Urinary bladder (tissue), 4 donors: ENCODE data around the gene NKX6-2. TPM values are rescaled to one million over a fixed set of nuclear protein-coding genes. Genes with fewer than 3 reads are reported as not detected.

Experiments used
- DNase-seq: peaks from one replicate; pipeline ENCODE4 v3.0.0-alpha.2; 2015; ENCODE audit errors: extremely low spot score
- H3K27ac ChIP-seq: one replicate; pipeline ENCODE4 v1.5.1; 2013; ENCODE audit warnings: low read depth, mild to moderate bottlenecking, moderate library complexity
- H3K36me3 ChIP-seq: one replicate; pipeline ENCODE4 v1.6.1; 2013; ENCODE audit warnings: mild to moderate bottlenecking, moderate library complexity; ENCODE audit not compliant: insufficient read depth
- H3K4me1 ChIP-seq: one replicate; pipeline ENCODE4 v1.6.1; 2013; ENCODE audit warnings: mild to moderate bottlenecking, moderate library complexity; ENCODE audit not compliant: insufficient read depth
- H3K4me3 ChIP-seq: one replicate; pipeline ENCODE4 v1.5.1; 2013; ENCODE audit warnings: low read depth, low read length
- WGBS: extraction: QIAGEN DNeasy Blood & Tissue Kit; methylation state at CpG from one replicate; pipeline ENCODE4 v1.1.7; 2013; 5-methylcytosine and 5-hydroxymethylcytosine counted together
- polyA plus RNA-seq: library from polyadenylated mRNA; stranded (reverse); fragments of 200-250 nt; gene quantifications from one replicate; pipeline ENCODE4 v1.2.3, GENCODE V29; 2013
- total RNA-seq: library from RNA; depleted of rRNA; stranded (reverse); fragments of >200 nt; gene quantifications from one replicate; pipeline ENCODE4 v1.2.3, GENCODE V29; 2014
- donor health status: healthy with polysubstance abuse.
- donor health status: healthy.

The NKX6-2 gene
- total and polyA plus RNA-seq, 2 donors = 0.23 TPM; not detected in 1

- no peaks in the 10 kb centered on the region for H3K4me1 ChIP-seq
- peaks cover 2% of the 10 kb centered on the region for H3K36me3 ChIP-seq
Measured at GRCh38 chr10:132757171-132757570, 28.8 kb downstream of the NKX6-2 start.

DNA sequence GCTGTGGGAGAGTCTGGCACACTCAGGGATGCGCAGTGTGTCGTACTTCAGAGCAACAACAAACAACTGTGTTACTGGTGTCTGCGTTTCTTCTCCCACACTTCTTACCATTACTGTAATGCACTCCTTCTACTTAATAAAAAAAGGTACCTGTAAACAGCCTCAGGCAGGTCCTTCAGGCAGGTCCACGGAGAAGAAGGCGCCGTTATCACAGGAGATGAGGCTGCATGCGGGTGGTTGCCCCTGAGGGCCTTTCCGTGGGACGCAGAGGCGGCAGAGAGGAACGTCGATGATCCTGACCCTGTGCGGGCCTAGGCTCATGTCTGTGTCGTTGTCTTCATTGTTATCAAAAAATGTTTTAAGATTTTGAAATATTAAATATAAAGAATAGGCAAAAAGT is 29.4 kb downstream of the NKX6-2 start:
- 96% methylated on average over 14 of the region's 14 CpGs for WGBS
- Histone ChIP-seq H3K27ac (no peak overlapping the region), H3K4me3 (no peak overlapping the region), H3K36me3 (peaks cover 2% of the 10 kb centered on the region), H3K4me1 (no peaks in the 10 kb centered on the region)
- no peak for DNase-seq

More at GRCh38 chr10:132757171-132757570, 28.8 kb downstream of the NKX6-2 start:
- 97% methylated on average over 27 of the region's 27 CpGs for WGBS
- Histone ChIP-seq H3K4me3 (no peak overlapping the region), H3K27ac (no peak overlapping the region)
- no peak for DNase-seq

DNA sequence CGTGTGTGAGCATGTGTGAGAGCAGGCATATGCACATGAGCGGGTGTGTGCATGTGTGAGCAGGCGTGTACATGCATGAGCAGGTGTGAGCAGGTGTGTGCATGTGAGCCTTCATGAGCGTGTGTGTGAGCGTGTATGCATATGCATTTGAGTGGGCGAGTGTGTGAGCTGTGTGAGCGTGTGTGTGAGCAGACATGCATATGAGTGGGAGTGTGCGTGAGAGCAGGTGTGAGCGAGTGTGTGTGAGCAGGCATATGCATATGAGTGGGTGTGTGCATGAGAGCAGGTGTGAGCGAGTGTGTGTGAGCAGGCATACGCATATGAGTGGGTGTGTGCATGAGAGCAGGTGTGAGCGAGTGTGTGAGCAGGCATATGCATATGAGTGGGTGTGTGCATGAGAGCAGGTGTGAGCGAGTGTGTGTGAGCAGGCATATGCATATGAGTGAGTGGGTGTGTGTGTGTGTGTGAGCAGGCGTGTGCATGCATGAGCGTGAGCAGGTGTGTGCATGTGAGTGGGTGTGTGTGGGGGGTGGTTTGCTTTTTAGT is 30.7 kb downstream of the NKX6-2 start:
- no peaks in the 10 kb centered on the region for H3K36me3 ChIP-seq
- no peak overlapping the region for H3K27ac ChIP-seq
- no peaks in the 10 kb centered on the region for H3K4me1 ChIP-seq
- 98% methylated on average over 15 of the region's 15 CpGs for WGBS
- no peak overlapping the region for H3K4me3 ChIP-seq
- no peak for DNase-seq

DNA sequence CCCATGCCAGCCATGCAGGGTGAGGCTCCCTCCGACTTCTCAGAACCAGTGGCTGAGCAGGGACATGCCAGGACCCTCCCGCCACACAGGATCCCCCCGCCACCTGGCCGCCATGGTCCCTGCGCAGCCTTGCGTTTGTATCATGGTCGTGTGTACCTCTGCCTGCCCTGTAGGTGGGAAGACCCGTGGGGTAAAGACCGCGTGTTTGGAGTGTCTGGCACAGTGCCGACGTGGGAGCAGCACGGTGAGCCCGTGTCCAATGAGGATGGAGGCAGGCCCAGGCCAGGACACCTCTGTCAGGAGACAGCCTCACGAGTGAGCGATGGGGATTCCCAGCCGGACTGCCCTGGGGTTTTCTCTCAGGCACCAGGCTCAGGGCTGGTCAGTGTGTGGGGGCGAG is 31.9 kb downstream of the NKX6-2 start:
- no peaks in the 10 kb centered on the region for H3K36me3 ChIP-seq
- no peak overlapping the region for H3K4me3 ChIP-seq
- H3K27ac ChIP-seq = no peak overlapping the region
- H3K4me1 ChIP-seq = no peaks in the 10 kb centered on the region
- DNase-seq = no peak
- 95% methylated on average over 18 of the region's 18 CpGs for WGBS

DNA sequence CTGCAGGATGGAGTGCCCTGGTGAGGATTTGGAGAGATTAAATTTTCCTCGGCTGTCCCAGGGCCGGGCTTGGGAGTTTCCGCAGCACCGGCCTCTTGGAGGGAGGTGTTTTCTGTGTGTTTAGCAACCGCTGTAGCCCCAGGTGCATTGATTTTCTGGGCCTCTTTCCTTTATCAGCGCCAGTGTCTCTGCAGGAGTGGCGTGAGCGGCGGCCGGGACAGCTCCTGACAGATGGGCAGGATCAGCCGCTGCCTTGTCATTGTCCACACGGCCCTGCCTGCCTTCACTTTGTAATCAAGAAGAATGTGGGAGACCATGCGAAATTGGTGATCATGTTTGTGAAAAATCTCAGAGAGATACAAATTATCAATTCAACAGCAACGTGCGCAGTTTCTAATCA is 32.4 kb downstream of the NKX6-2 start:
- Histone ChIP-seq H3K27ac (no peak overlapping the region), H3K4me3 (no peak overlapping the region), H3K36me3 (no peaks in the 10 kb centered on the region), H3K4me1 (no peaks in the 10 kb centered on the region)
- DNase-seq = no peak
- 86% methylated on average over 15 of the region's 15 CpGs for WGBS

DNA sequence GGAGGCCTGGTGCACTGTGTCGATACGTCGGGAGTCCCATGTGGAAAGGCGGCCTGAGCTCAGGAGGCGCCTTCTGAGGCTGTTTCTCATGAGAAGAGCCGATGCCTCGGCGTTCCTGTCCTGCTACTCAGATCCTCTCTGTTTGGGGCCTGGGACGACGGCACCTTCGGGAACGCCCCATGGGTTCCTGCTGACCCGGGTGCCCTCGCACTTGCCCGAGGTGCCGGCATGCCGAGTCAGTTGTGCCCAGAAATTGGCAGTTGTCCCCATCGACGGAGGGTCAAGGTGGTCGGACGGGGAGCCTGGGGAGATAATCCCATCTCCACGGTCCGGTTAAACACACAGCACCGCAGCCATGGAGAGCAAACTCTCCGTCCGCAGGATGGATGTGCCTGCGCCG is 33.0 kb downstream of the NKX6-2 start:
- WGBS = 95% methylated on average over 28 of the region's 28 CpGs
- Histone ChIP-seq H3K4me3 (no peak overlapping the region), H3K27ac (no peak overlapping the region), H3K36me3 (no peaks in the 10 kb centered on the region), H3K4me1 (no peaks in the 10 kb centered on the region)
- DNase-seq = no peak

GRCh38 chr10:132752378-132752777 is 33.6 kb downstream of the NKX6-2 start:
- H3K4me3 ChIP-seq = no peak overlapping the region
- no peak overlapping the region for H3K27ac ChIP-seq
- H3K4me1 ChIP-seq = no peaks in the 10 kb centered on the region
- DNase-seq = no peak
- no peaks in the 10 kb centered on the region for H3K36me3 ChIP-seq
- WGBS = 97% methylated on average over 20 of the region's 20 CpGs

- DNase-seq = no peak
- H3K4me1 ChIP-seq = no peaks in the 10 kb centered on the region
- H3K36me3 ChIP-seq = no peaks in the 10 kb centered on the region
- no peak overlapping the region for H3K27ac ChIP-seq
- H3K4me3 ChIP-seq = no peak overlapping the region
- 95% methylated on average over 14 of the region's 14 CpGs for WGBS
Measured at GRCh38 chr10:132750936-132751335, 35.0 kb downstream of the NKX6-2 start.

GRCh38 chr10:132749371-132749795 is 36.6 kb downstream of the NKX6-2 start:
- H3K4me3 ChIP-seq = no peak overlapping the region
- no peaks in the 10 kb centered on the region for H3K4me1 ChIP-seq
- DNase-seq = no peak
- no peaks in the 10 kb centered on the region for H3K36me3 ChIP-seq
- no peak overlapping the region for H3K27ac ChIP-seq
- WGBS = 91% methylated on average over 22 of the region's 22 CpGs

DNA sequence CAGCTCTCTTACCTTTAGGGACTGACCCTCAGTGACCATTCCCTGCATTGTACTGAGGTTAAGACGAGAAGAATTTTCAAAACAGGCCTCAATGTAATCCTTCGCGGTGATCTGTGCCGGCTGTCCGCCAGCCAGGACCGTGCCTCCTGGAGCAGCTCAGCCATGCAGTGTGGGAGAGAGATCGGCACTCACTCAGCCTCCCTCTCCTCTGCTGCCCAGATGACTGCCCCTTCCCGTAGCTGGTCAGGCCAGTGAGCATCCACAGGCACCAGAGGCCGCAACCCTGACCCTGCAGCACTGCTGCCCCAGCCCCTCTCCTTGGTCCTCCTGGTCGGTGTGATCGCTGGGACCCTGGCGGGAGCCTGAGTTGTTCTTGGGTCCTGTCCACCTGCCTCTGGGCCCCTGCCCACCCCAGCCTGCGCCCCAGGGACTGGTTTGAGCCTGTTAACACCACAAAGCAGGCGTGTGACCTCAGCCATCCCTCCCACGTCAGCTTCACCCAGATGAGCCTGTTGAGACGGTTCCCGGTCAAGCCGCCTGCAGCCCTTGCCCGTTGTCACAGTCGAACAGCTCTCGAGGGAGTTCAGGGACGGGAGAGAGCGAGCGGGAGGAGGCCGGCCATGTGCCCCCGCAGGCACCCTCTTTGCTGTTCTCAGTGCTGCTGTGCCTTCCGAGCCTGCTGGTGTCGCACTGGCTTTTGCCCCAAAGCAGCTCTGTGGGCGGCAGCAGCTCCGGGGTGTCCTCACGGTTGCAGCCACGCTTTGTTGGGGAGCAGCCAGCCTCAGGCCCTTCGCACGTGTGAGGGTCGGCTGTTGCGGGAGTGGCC is 37.2 kb downstream of the NKX6-2 start:
- DNase-seq = no peak
- Histone ChIP-seq H3K4me1 (no peaks in the 10 kb centered on the region), H3K27ac (no peak overlapping the region), H3K4me3 (no peak overlapping the region), H3K36me3 (no peaks in the 10 kb centered on the region)
- WGBS = 88% methylated on average over 36 of the region's 36 CpGs

- Histone ChIP-seq H3K4me1 (no peaks in the 10 kb centered on the region), H3K36me3 (no peaks in the 10 kb centered on the region), H3K4me3 (no peak overlapping the region), H3K27ac (no peak overlapping the region)
- DNase-seq = no peak
- WGBS = 90% methylated on average over 15 of the region's 15 CpGs
Measured at GRCh38 chr10:132748135-132748534, 37.8 kb downstream of the NKX6-2 start.

DNA sequence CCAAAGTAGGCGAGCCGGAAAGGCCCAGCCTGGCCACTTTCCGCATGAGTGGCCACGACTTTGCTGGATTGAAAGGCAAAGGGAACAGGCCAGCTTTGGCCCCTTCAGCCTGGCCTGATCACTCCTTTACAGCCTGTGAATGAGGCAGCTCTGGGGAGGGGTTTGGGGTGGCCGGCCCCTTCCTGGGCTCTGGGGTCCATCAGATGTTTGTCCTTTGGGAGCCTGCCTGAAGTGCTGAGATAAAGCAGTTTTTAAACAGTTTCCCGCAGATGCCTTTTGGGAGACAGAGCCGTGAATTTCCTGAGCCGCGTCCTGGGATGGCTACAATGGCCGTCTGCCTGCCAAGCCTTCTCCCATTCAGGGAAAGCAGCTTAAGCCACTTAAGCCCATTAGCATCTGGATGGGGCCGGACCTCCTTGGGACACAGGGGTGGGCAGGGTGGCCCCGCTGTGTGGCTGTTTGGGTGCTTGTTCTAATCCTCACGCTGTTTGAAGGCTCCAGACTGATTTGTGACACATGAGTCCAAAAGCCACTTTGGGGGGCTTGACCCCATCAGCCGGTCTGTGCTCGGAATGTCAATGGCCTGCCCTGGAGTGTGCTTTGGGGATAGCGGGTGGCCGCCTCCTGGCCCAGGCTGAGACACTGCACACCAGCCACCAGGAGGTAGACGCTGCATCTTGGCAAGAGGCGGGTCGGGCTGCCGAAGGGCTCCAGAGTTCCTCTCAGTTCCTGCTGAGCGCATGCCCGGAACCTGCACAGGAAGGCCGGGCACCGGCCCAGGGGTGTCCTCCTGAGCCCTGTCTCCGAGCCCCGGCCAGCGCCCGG is 38.9 kb downstream of the NKX6-2 start:
- Histone ChIP-seq H3K4me3 (no peak overlapping the region), H3K4me1 (no peaks in the 10 kb centered on the region), H3K36me3 (no peaks in the 10 kb centered on the region), H3K27ac (no peak overlapping the region)
- no peak for DNase-seq
- 47% methylated on average over 29 of the region's 29 CpGs for WGBS

DNA sequence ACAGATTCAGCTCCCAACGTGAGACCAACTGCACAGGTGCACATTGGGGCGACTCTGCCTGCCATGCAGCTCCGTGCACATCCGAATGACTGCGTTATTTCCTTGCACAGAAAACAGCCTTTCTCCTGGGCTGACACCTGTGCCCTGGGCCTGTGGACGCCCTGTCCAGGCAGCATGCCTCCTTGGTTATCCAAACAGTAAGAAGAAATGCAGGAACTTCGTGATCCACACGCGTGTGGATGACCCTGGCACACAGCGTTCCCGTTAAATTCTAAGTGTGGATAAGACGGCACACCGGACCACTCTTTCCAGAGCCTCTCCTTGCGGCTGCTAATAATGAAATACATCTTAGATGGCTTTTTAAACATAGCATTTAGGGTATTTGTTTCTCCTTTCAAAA is 39.6 kb downstream of the NKX6-2 start:
- Histone ChIP-seq H3K4me1 (no peaks in the 10 kb centered on the region), H3K36me3 (no peaks in the 10 kb centered on the region), H3K27ac (no peak overlapping the region), H3K4me3 (no peak overlapping the region)
- no peak for DNase-seq
- 65% methylated on average over 14 of the region's 14 CpGs for WGBS

DNA sequence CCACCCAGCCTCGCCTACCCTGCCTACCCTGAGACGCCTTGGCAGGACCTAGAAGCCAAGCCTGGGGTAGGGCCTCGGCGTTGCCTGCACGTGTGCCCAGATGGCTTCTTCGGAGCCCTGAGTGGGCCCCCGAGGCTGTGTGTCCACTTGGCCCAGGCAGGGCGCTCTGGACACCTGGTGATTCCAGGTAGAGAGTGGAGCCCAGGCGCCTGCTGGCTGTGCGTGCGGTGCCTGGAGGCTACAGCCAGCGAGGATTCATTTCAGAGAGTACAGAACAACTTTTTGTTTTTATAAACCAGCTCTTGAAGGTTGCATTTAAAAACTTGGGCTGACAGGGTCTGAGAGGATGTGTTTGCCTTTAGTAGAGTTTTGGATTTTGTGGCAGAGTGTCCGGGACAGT is 40.0 kb downstream of the NKX6-2 start:
- H3K4me1 ChIP-seq = no peaks in the 10 kb centered on the region
- DNase-seq = no peak
- no peak overlapping the region for H3K4me3 ChIP-seq
- no peak overlapping the region for H3K27ac ChIP-seq
- 94% methylated on average over 13 of the region's 13 CpGs for WGBS
- H3K36me3 ChIP-seq = no peaks in the 10 kb centered on the region
